Measurements from ENCODE around the gene NUP188. TPM values are rescaled to one million over a fixed set of nuclear protein-coding genes. Genes with fewer than 3 reads are reported as not detected.

Gene NUP188
- total and polyA plus RNA-seq, 2 donors (not counting 3 experiments of a cell fraction or from before 2014, with no cell fraction given) = 62.7 to 66.2 TPM

- Histone ChIP-seq H3K36me3 (ENCODE audit: control insufficient read depth in 2 of 2, extremely low read depth in 1 of 2, insufficient read depth in 2 of 2, low read length in 2 of 2) (peaks cover 10 to 12% of the 10 kb centered on the region in 2 experiments), H3K27ac (ENCODE audit: insufficient read depth, low read depth, low read length) (no peak overlapping the region), H3K4me1 (ENCODE audit: control insufficient read depth, extremely low read depth, insufficient read depth, low read length) (peaks cover 22% of the 10 kb centered on the region), H3K9me1 (replicated peaks; ENCODE audit: control insufficient read depth, extremely low read depth, insufficient read depth, low read length) (no peaks in the 10 kb centered on the region), H3K4me3 (replicated peaks in 1 of 3; ENCODE audit: insufficient read depth in 1 of 3, low read depth in 1 of 3, low read length in 3 of 3) (no peak overlapping the region), H3K27me3 (ENCODE audit: control insufficient read depth in 2 of 2, insufficient read depth in 2 of 2, low read length in 2 of 2) (no peaks in the 10 kb centered on the region), H3K9ac (replicated peaks; ENCODE audit: extremely low read depth, insufficient read depth, low read length) (no peak overlapping the region), H3K79me2 (ENCODE audit: control insufficient read depth, insufficient read depth, low read length) (no peaks in the 10 kb centered on the region), H2AFZ (ENCODE audit: low read depth, low read length) (no peak overlapping the region), H3K4me2 (ENCODE audit: insufficient read depth, low read length) (no peak overlapping the region), H3K9me3 (replicated peaks; ENCODE audit: control insufficient read depth, insufficient read depth, low read length) (no peaks in the 10 kb centered on the region), H4K20me1 (replicated peaks; ENCODE audit: control insufficient read depth, extremely low read depth, insufficient read depth, low read length) (no peaks in the 10 kb centered on the region)
- ChIA-PET POLR2A (no interaction called here), CTCF (interaction anchor here (1.0 to 2.4 kb wide), 5 partner anchors 16 to 59 kb away, joined by 3 to 8 read pairs (median 5); no protein-coding TSS in a partner anchor)
- dilution Hi-C loops (cut with MboI; ENCODE audit: extremely low pct_ligation_motif_present, low sequenced_read_pairs) (no loop called here), intact Hi-C loops (cut with micrococcal nuclease) (no loop called here)
- peak; percentile 37 for DNase-seq (ENCODE audit: low read depth, low spot score)
- no peak for FAIRE-seq
- TF ChIP-seq GATA2 (IDR thresholded peaks at IDR 0.05; ENCODE audit: insufficient read depth, insufficient read length, low read depth, low read length) (no peak), POLR2A (IDR thresholded peaks at IDR 0.05; ENCODE audit: low read depth, low read length) (no peak), FOS (IDR thresholded peaks at IDR 0.05; ENCODE audit: borderline replicate concordance, insufficient read depth, low read length) (no peak), CTCF (IDR thresholded peaks at IDR 0.05; ENCODE audit: extremely low read depth in 1 of 2, insufficient read depth in 1 of 2, low read depth in 1 of 2, low read length in 2 of 2) (no peak), MYC (IDR thresholded peaks at IDR 0.05; ENCODE audit: low read depth, low read length) (no peak), MAX (IDR thresholded peaks at IDR 0.05; ENCODE audit: insufficient read depth, insufficient read length) (no peak), POLR2AphosphoS5 (IDR thresholded peaks at IDR 0.05; ENCODE audit: insufficient read depth, low read depth, low read length) (no peak), EZH2 (IDR thresholded peaks at IDR 0.05; ENCODE audit: borderline replicate concordance, low read depth, low read length, severe bottlenecking) (no peak), JUN (IDR thresholded peaks at IDR 0.05; ENCODE audit: borderline replicate concordance, insufficient read depth, insufficient read length, low read depth) (no peak)
- BruUV-seq (replicated peaks) = no TSS peak
Observed at GRCh38 chr9:128921881-128922763, 25.4 kb upstream of the NUP188 start.

All from endothelial cell of umbilical vein (primary cell).